ENCODE results near the gene THBS4. TPM values are rescaled to one million over a fixed set of nuclear protein-coding genes. Genes with fewer than 3 reads are reported as not detected.

THBS4 gene
- polyA plus RNA-seq, 3 donors, result 0.03 TPM; not detected in 2

DNA sequence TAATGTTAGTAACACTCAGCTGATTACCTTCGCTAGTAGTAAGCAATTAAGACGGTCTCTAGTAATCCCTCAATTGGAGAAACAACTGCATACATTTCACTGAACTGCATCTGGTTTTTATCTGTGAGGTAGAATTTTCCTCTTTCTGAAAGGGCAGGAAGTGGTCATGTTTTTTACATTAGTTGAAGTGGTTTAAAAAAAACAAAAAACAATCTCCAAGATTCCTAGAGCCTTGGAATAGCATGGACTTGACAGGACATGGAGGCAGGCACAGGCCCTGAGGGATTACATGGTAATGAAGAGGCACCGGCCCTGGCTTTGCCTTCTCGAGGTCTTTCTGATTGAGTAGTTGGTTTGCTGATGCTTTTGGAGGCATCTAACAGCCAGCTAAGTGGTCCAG, 25.8 kb downstream of the THBS4 start:
- Mint-ChIP-seq H3K9me3 (no peaks in the 10 kb centered on the region), H3K36me3 (no peaks in the 10 kb centered on the region), H3K4me1 (no peaks in the 10 kb centered on the region), H3K27me3 (ENCODE audit: low read depth in 3 of 3) (peaks cover 0 to 2% (median 0%) of the 10 kb centered on the region in 3 donors), H3K4me3 (no peak overlapping the region), H3K27ac (no peak overlapping the region)
- WGBS (ENCODE audit: insufficient coverage), result 92% methylated on average over 2 of the region's 4 CpGs
- H3K9me3 ChIP-seq (replicated peaks in 1 of 2; ENCODE audit: control insufficient read depth in 1 of 2, insufficient read depth in 1 of 2, low read length in 2 of 2), result no peaks in the 10 kb centered on the region
- H3K4me1 ChIP-seq (ENCODE audit: control insufficient read depth in 1 of 2, insufficient read depth in 2 of 2, low read length in 2 of 2), result no peaks in the 10 kb centered on the region
- intact Hi-C loops (cut with micrococcal nuclease), result no loop called here
- H3K4me3 ChIP-seq (replicated peaks in 1 of 3; ENCODE audit: low read depth in 2 of 3, low read length in 3 of 3), result no peak overlapping the region
- no peaks in the 10 kb centered on the region for H3K79me2 ChIP-seq (ENCODE audit: insufficient read depth, low read length)
- no peaks in the 10 kb centered on the region for H3K27me3 ChIP-seq (ENCODE audit: control insufficient read depth in 2 of 2, insufficient read depth in 2 of 2, low read length in 2 of 2)
- TF ChIP-seq, protein P1, sequence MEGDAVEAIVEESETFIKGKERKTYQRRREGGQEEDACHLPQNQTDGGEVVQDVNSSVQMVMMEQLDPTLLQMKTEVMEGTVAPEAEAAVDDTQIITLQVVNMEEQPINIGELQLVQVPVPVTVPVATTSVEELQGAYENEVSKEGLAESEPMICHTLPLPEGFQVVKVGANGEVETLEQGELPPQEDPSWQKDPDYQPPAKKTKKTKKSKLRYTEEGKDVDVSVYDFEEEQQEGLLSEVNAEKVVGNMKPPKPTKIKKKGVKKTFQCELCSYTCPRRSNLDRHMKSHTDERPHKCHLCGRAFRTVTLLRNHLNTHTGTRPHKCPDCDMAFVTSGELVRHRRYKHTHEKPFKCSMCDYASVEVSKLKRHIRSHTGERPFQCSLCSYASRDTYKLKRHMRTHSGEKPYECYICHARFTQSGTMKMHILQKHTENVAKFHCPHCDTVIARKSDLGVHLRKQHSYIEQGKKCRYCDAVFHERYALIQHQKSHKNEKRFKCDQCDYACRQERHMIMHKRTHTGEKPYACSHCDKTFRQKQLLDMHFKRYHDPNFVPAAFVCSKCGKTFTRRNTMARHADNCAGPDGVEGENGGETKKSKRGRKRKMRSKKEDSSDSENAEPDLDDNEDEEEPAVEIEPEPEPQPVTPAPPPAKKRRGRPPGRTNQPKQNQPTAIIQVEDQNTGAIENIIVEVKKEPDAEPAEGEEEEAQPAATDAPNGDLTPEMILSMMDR (IDR thresholded peaks at IDR 0.05), result no peak
- H2AFZ ChIP-seq (ENCODE audit: insufficient read depth, low read depth, low read length, poor library complexity, severe bottlenecking), result no peak overlapping the region
- no peak overlapping the region for H3K4me2 ChIP-seq (replicated peaks; ENCODE audit: extremely low read depth, low read length, poor library complexity, severe bottlenecking)
- DNase-seq, result no peak
- H3K36me3 ChIP-seq (replicated peaks in 1 of 2; ENCODE audit: control insufficient read depth in 1 of 2, insufficient read depth in 2 of 2, low read length in 2 of 2), result no peaks in the 10 kb centered on the region
- no peak overlapping the region for H3K9ac ChIP-seq (ENCODE audit: insufficient read depth, low read length, poor library complexity, severe bottlenecking)
- H4K20me1 ChIP-seq (ENCODE audit: insufficient read depth, low read length), result no peaks in the 10 kb centered on the region
- H3K27ac ChIP-seq (ENCODE audit: low read depth in 1 of 2, low read length in 2 of 2), result no peak overlapping the region

DNA sequence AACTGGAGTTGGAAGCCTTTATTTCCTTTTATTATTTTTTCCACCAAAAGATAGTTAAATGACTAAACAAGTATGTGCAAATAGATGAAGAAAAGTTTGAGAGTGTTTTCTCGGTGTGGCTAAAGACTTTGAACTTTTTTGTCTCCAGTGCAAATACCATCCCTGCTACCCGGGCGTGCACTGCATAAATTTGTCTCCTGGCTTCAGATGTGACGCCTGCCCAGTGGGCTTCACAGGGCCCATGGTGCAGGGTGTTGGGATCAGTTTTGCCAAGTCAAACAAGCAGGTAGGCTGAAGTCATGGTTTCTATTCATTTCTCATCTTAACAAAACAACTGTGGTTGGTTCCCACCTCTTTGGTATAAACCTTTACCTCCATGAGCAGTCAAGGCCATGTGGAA, 26.4 kb downstream of the THBS4 start:
- no peaks in the 10 kb centered on the region for H3K9me3 ChIP-seq (replicated peaks in 1 of 2; ENCODE audit: control insufficient read depth in 1 of 2, insufficient read depth in 1 of 2, low read length in 2 of 2)
- no peak overlapping the region for H3K27ac ChIP-seq (ENCODE audit: low read depth in 1 of 2, low read length in 2 of 2)
- Mint-ChIP-seq H3K9me3 (no peaks in the 10 kb centered on the region), H3K4me1 (peaks cover 4% of the 10 kb centered on the region), H3K4me3 (no peak overlapping the region), H3K36me3 (no peaks in the 10 kb centered on the region), H3K27ac (no peak overlapping the region), H3K27me3 (ENCODE audit: low read depth in 3 of 3) (peaks cover 0 to 2% (median 0%) of the 10 kb centered on the region in 3 donors)
- no peaks in the 10 kb centered on the region for H4K20me1 ChIP-seq (ENCODE audit: insufficient read depth, low read length)
- DNase-seq, result no peak
- WGBS (ENCODE audit: insufficient coverage), result 89% methylated on average over 3 of the region's 4 CpGs
- no peak overlapping the region for H3K4me3 ChIP-seq (replicated peaks in 1 of 3; ENCODE audit: low read depth in 2 of 3, low read length in 3 of 3)
- H3K9ac ChIP-seq (ENCODE audit: insufficient read depth, low read length, poor library complexity, severe bottlenecking), result no peak overlapping the region
- no peaks in the 10 kb centered on the region for H3K79me2 ChIP-seq (ENCODE audit: insufficient read depth, low read length)
- no peak overlapping the region for H3K4me2 ChIP-seq (replicated peaks; ENCODE audit: extremely low read depth, low read length, poor library complexity, severe bottlenecking)
- no peaks in the 10 kb centered on the region for H3K27me3 ChIP-seq (ENCODE audit: control insufficient read depth in 2 of 2, insufficient read depth in 2 of 2, low read length in 2 of 2)
- peaks cover 3 to 4% of the 10 kb centered on the region in 2 donors for H3K4me1 ChIP-seq (ENCODE audit: control insufficient read depth in 1 of 2, insufficient read depth in 2 of 2, low read length in 2 of 2)
- TF ChIP-seq, protein P1 (IDR thresholded peaks at IDR 0.05), result no peak
- no peaks in the 10 kb centered on the region for H3K36me3 ChIP-seq (replicated peaks in 1 of 2; ENCODE audit: control insufficient read depth in 1 of 2, insufficient read depth in 2 of 2, low read length in 2 of 2)
- intact Hi-C loops (cut with micrococcal nuclease), result no loop called here
- H2AFZ ChIP-seq (ENCODE audit: insufficient read depth, low read depth, low read length, poor library complexity, severe bottlenecking), result no peak overlapping the region

Measured in CD14-positive monocyte (primary cell).